Lung (tissue), 12 donors: ENCODE data around the gene HJV. TPM values are rescaled to one million over a fixed set of nuclear protein-coding genes. Genes with fewer than 3 reads are reported as not detected.
A peak's percentile ranks its signal among the peaks of the same experiment; 100 is the strongest.

Experiments used
- ATAC-seq: fragments of 200-7000 bp; cut with Tn5 transposase; one replicate; pipeline ENCODE4 v1.9.1; 2020; ENCODE audit warnings: moderate number of reproducible peaks; ENCODE audit not compliant: insufficient read depth, low FRiP score
- DNase-seq, 3 donors: peaks; one replicate each; pipeline ENCODE4 v3.0.0-alpha.2; 2013 to 2017
- H3K27ac ChIP-seq, 2 donors: one replicate each; pipeline ENCODE4 v1.5.1; 2013; ENCODE audit warnings: mild to moderate bottlenecking in 2 of 2, moderate library complexity in 2 of 2, control low read depth in 1 of 2, inconsistent platforms in 1 of 2, low read depth in 1 of 2, low read length in 1 of 2
- H3K27me3 ChIP-seq, 3 donors: one replicate each; pipeline ENCODE4 v1.5.1; 2013; ENCODE audit warnings: low read length in 2 of 3; ENCODE audit not compliant: control insufficient read depth in 3 of 3, insufficient read depth in 3 of 3
- H3K36me3 ChIP-seq, 4 donors: one replicate each; pipeline ENCODE4 v1.5.1; 2013; ENCODE audit warnings: low read length in 4 of 4, mild to moderate bottlenecking in 1 of 4, moderate library complexity in 1 of 4; ENCODE audit not compliant: control insufficient read depth in 4 of 4, insufficient read depth in 4 of 4
- H3K4me1 ChIP-seq, 5 donors: one replicate each; pipeline ENCODE4 v1.5.1; 2013; ENCODE audit warnings: low read length in 5 of 5, mild to moderate bottlenecking in 2 of 5, moderate library complexity in 1 of 5; ENCODE audit not compliant: control insufficient read depth in 5 of 5, insufficient read depth in 5 of 5
- H3K4me3 ChIP-seq: one replicate; pipeline ENCODE4 v1.5.1; 2013; ENCODE audit warnings: mild to moderate bottlenecking, control low read depth, moderate library complexity
- H3K9ac ChIP-seq, 2 donors: one replicate each; pipeline ENCODE4 v1.5.1; 2013; ENCODE audit warnings: low read length in 2 of 2, control low read depth in 1 of 2; ENCODE audit not compliant: insufficient read depth in 1 of 2
- H3K9me3 ChIP-seq, 4 donors: one replicate each; pipeline ENCODE4 v1.5.1; 2013; ENCODE audit warnings: low read length in 3 of 4, mild to moderate bottlenecking in 1 of 4, moderate library complexity in 1 of 4; ENCODE audit not compliant: control insufficient read depth in 4 of 4, insufficient read depth in 3 of 4
- WGBS, 2 donors: extraction: QIAGEN DNeasy Blood & Tissue Kit; methylation state at CpG; one replicate each; pipeline ENCODE4 v1.1.7; 2013; 5-methylcytosine and 5-hydroxymethylcytosine counted together
- polyA plus RNA-seq, 2 donors: library from polyadenylated mRNA; stranded (reverse); fragments of 200-250 nt; gene quantifications; one replicate each; pipeline ENCODE4 v1.2.1, GENCODE V29; 2013
- total RNA-seq, 2 donors: library from RNA; depleted of rRNA in 1 of 2; stranded (reverse); fragments of >200 nt in 1 of 2; gene quantifications; one replicate each; pipeline ENCODE4 v1.2.1, GENCODE V29; 2014 to 2021
- TF ChIP-seq, protein P1 (sequence below): IDR thresholded peaks from 2 replicates; pipeline ENCODE4 v1.5.1; 2012; ENCODE audit warnings: mild to moderate bottlenecking; ENCODE audit errors: control extremely low read depth, extremely low read depth
- donor health status: control.
- donor health status: control.
- donor health status: Bipolar disorder and iron deficiency.
- donor health status: healthy.
- donor health status: DM: yes; HTN: yes; CAD: no.

Gene HJV
- total and polyA plus RNA-seq, 4 donors: not detected

DNA sequence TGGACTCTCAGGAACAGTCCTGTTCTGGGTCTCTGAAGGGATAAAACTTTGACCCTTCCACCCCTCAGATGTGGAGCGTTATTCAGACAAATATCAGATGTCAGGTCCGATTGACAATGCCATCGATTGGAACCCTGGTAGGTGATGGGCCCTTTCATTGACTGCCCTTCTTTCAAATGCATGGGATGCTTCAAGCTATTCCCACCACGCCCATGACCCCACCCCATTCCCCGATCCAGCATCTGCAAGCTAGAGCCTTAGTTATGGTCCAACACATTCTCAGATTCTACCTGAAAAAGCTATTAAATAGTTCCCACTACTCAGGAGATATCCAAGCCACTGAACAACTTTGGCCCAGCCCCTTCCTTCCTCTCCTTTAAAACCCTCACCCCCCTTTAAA is 44.5 kb downstream of the HJV start:
- ATAC-seq (no peak), DNase-seq (no peak)
- no peaks in the 10 kb centered on the region for H3K9me3 ChIP-seq
- H3K36me3 ChIP-seq: peaks cover 0 to 5% (median 1%) of the 10 kb centered on the region in 4 donors
- peaks cover 13 to 32% (median 22%) of the 10 kb centered on the region in 5 donors for H3K4me1 ChIP-seq
- H3K27ac ChIP-seq: peak overlapping the region in 1 of 2 donors; percentile 99
- 83 to 91% methylated on average over 5 of the region's 5 CpGs for WGBS, 2 donors
- TF ChIP-seq, protein P1, sequence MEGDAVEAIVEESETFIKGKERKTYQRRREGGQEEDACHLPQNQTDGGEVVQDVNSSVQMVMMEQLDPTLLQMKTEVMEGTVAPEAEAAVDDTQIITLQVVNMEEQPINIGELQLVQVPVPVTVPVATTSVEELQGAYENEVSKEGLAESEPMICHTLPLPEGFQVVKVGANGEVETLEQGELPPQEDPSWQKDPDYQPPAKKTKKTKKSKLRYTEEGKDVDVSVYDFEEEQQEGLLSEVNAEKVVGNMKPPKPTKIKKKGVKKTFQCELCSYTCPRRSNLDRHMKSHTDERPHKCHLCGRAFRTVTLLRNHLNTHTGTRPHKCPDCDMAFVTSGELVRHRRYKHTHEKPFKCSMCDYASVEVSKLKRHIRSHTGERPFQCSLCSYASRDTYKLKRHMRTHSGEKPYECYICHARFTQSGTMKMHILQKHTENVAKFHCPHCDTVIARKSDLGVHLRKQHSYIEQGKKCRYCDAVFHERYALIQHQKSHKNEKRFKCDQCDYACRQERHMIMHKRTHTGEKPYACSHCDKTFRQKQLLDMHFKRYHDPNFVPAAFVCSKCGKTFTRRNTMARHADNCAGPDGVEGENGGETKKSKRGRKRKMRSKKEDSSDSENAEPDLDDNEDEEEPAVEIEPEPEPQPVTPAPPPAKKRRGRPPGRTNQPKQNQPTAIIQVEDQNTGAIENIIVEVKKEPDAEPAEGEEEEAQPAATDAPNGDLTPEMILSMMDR: no peak
- H3K27me3 ChIP-seq: no peaks in the 10 kb centered on the region
- no peak overlapping the region for H3K9ac ChIP-seq
- no peak overlapping the region for H3K4me3 ChIP-seq

DNA sequence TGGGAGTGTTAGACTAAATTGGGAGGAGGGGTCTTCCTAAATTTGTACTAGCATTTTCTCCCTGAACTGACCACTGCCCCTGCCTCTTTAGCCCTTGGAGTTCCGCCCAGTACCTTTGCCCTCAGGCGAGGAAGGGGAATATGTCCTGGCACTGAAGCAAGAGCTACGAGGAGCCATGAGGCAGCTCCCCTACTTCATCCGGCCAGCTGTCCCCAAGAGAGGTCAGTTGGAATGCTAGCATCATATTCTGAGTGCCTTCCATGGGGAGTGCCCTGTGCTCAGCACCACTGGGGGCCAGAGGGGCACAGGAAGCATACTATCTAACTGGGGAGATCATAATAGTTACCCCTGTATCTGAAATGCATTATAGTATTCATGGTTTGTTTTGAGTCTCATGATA is 46.3 kb downstream of the HJV start:
- Histone ChIP-seq H3K27ac (no peak overlapping the region), H3K4me3 (no peak overlapping the region), H3K4me1 (peaks cover 5 to 31% (median 17%) of the 10 kb centered on the region in 5 donors), H3K9me3 (no peaks in the 10 kb centered on the region), H3K36me3 (peaks cover 0 to 5% (median 1%) of the 10 kb centered on the region in 4 donors), H3K27me3 (no peaks in the 10 kb centered on the region), H3K9ac (no peak overlapping the region)
- DNase-seq: no peak
- TF ChIP-seq, protein P1: no peak
- ATAC-seq: no peak
- 85 to 90% methylated on average over 4 of the region's 4 CpGs for WGBS, 2 donors

- no peaks in the 10 kb centered on the region for H3K27me3 ChIP-seq
- H3K36me3 ChIP-seq: peaks cover 0 to 5% (median 1%) of the 10 kb centered on the region in 4 donors
- WGBS, 2 donors: 86 to 88% methylated on average over 7 of the region's 7 CpGs
- H3K9ac ChIP-seq: no peak overlapping the region
- no peak for ATAC-seq
- TF ChIP-seq, protein P1: no peak
- H3K4me3 ChIP-seq: no peak overlapping the region
- no peak for DNase-seq
- no peaks in the 10 kb centered on the region for H3K9me3 ChIP-seq
- H3K27ac ChIP-seq: no peak overlapping the region
- H3K4me1 ChIP-seq: peaks cover 5 to 26% (median 17%) of the 10 kb centered on the region in 5 donors
Observed at GRCh38 chr1:145974721-145975120, 46.8 kb downstream of the HJV start.

DNA sequence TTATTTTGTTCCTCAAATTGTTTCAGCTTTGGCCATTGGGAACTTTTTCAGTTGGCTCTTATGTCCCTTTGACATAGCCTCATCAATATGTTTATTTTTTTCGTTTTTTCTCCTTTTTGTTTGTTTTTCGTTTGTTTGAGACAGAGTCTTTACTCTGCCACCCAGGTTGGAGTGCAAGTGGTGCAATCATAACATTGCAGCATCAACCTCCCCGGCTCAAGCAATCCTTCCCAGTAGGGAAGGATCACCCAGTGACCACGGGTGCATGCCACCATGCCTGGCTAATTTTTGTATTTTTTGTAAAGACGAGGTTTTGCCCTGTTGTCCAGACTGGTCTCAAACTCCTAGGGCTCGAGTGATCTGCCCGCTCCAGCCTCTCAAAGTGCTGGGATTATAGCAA is 49.0 kb downstream of the HJV start:
- 54 to 70% methylated on average over 7 of the region's 7 CpGs for WGBS, 2 donors
- H3K27me3 ChIP-seq: no peaks in the 10 kb centered on the region
- no peak overlapping the region for H3K4me3 ChIP-seq
- peaks cover 0 to under 1% (median 0%) of the 10 kb centered on the region in 4 donors for H3K9me3 ChIP-seq
- peaks cover under 1 to 5% (median 2%) of the 10 kb centered on the region in 4 donors for H3K36me3 ChIP-seq
- no peak for ATAC-seq
- H3K9ac ChIP-seq: no peak overlapping the region
- DNase-seq: no peak
- no peak overlapping the region for H3K27ac ChIP-seq
- TF ChIP-seq, protein P1: no peak
- peaks cover 0 to 5% (median under 1%) of the 10 kb centered on the region in 5 donors for H3K4me1 ChIP-seq
